Liver (tissue), 9 donors: Measurements from ENCODE around the gene IFNG-AS1. TPM values are rescaled to one million over a fixed set of nuclear protein-coding genes. Genes with fewer than 3 reads are reported as not detected.

ENCODE experiments used
- DNase-seq: peaks from one replicate; pipeline ENCODE4 v3.0.0-alpha.2; 2017; ENCODE audit warnings: low spot score
- H3K27ac ChIP-seq, 2 donors: one replicate each; pipeline ENCODE4 v1.7.0; 2013; ENCODE audit warnings: inconsistent platforms in 2 of 2, low read length in 2 of 2, control low read depth in 1 of 2, low read depth in 1 of 2, mild to moderate bottlenecking in 1 of 2
- H3K27me3 ChIP-seq, 4 donors: one replicate each; pipeline versions ENCODE4 v1.6.1 to v1.7.0; 2013; ENCODE audit warnings: low read length in 3 of 4, inconsistent platforms in 1 of 4, mild to moderate bottlenecking in 1 of 4, moderate library complexity in 1 of 4; ENCODE audit not compliant: control insufficient read depth in 4 of 4, insufficient read depth in 4 of 4
- H3K36me3 ChIP-seq, 4 donors: one replicate each; pipeline versions ENCODE4 v1.6.1 to v1.7.0; 2013; ENCODE audit warnings: low read length in 3 of 4, mild to moderate bottlenecking in 3 of 4, low read depth in 1 of 4, moderate library complexity in 1 of 4; ENCODE audit not compliant: control insufficient read depth in 4 of 4, insufficient read depth in 3 of 4
- H3K4me1 ChIP-seq, 4 donors: one replicate each; pipeline versions ENCODE4 v1.6.1 to v1.7.0; 2013; ENCODE audit warnings: low read length in 3 of 4, mild to moderate bottlenecking in 3 of 4, moderate library complexity in 1 of 4; ENCODE audit not compliant: control insufficient read depth in 4 of 4, insufficient read depth in 4 of 4
- H3K4me3 ChIP-seq, 3 donors: one replicate each; pipeline versions ENCODE4 v1.6.1 to v1.7.0; 2013; ENCODE audit warnings: low read length in 3 of 3, control low read depth in 1 of 3, low read depth in 1 of 3, mild to moderate bottlenecking in 1 of 3
- H3K9ac ChIP-seq, 2 donors: one replicate each; pipeline ENCODE4 v1.7.0; 2013; ENCODE audit warnings: low read length in 2 of 2, mild to moderate bottlenecking in 2 of 2, moderate library complexity in 2 of 2, control low read depth in 1 of 2, low read depth in 1 of 2
- H3K9me3 ChIP-seq, 4 donors: one replicate each; pipeline versions ENCODE4 v1.6.1 to v1.7.0; 2013; ENCODE audit warnings: low read length in 3 of 4; ENCODE audit not compliant: control insufficient read depth in 4 of 4
- ATF3 ChIP-seq: IDR thresholded peaks from 2 replicates; pipeline ENCODE4 v1.6.1; 2016; ENCODE audit warnings: antibody characterized with exemption
- CTCF ChIP-seq: fragments of 150-350 bp; IDR thresholded peaks from 2 replicates; pipeline ENCODE4 v1.5.1; 2017; ENCODE audit warnings: improper control_type of control experiment, low read depth, low read length; ENCODE audit not compliant: missing input control
- EGR1 ChIP-seq, 2 donors: IDR thresholded peaks; 2 replicates each; pipeline ENCODE4 v1.6.1; 2016 to 2018; ENCODE audit warnings: antibody characterized with exemption in 2 of 2, low read depth in 2 of 2
- FOXA1 ChIP-seq: IDR thresholded peaks from 2 replicates; pipeline ENCODE4 v1.6.1; 2016; ENCODE audit warnings: antibody characterized with exemption
- FOXA2 ChIP-seq: IDR thresholded peaks from 2 replicates; pipeline ENCODE4 v1.6.1; 2016; ENCODE audit warnings: antibody characterized with exemption
- GABPA ChIP-seq, 2 donors: IDR thresholded peaks in 1 of 2; conservative IDR thresholded peaks in 1 of 2; 2 replicates each; pipeline ENCODE4 v1.6.1; 2016; ENCODE audit warnings: antibody characterized with exemption in 2 of 2, mild to moderate bottlenecking in 1 of 2, moderate library complexity in 1 of 2
- HNF4A ChIP-seq, 2 donors: conservative IDR thresholded peaks; 2 replicates each; pipeline ENCODE4 v1.6.1; 2016; ENCODE audit warnings: antibody characterized with exemption in 2 of 2, mild to moderate bottlenecking in 2 of 2
- HNF4G ChIP-seq: IDR thresholded peaks from 2 replicates; pipeline ENCODE4 v1.6.1; 2016; ENCODE audit warnings: antibody characterized with exemption
- JUND ChIP-seq, 2 donors: IDR thresholded peaks; 2 replicates each; pipeline ENCODE4 v1.6.1; 2016; ENCODE audit warnings: antibody characterized with exemption in 2 of 2
- MAX ChIP-seq: IDR thresholded peaks from 2 replicates; pipeline ENCODE4 v1.6.1; 2016; ENCODE audit warnings: antibody characterized with exemption
- NR2F2 ChIP-seq: IDR thresholded peaks from 2 replicates; pipeline ENCODE4 v1.6.1; 2016; ENCODE audit warnings: antibody characterized with exemption
- RAD21 ChIP-seq, 2 donors: IDR thresholded peaks; 2 replicates each; pipeline ENCODE4 v1.6.1; 2016; ENCODE audit warnings: antibody characterized with exemption in 2 of 2, mild to moderate bottlenecking in 2 of 2
- REST ChIP-seq: IDR thresholded peaks from 2 replicates; pipeline ENCODE4 v1.6.1; 2016; ENCODE audit warnings: antibody characterized with exemption, mild to moderate bottlenecking
- RXRA ChIP-seq, 2 donors: IDR thresholded peaks; 2 replicates each; pipeline ENCODE4 v1.6.1; 2017 to 2018; ENCODE audit warnings: antibody characterized with exemption in 2 of 2, mild to moderate bottlenecking in 1 of 2
- SP1 ChIP-seq: IDR thresholded peaks from 2 replicates; pipeline ENCODE4 v1.6.1; 2018; ENCODE audit warnings: antibody characterized with exemption, mild to moderate bottlenecking
- TAF1 ChIP-seq: conservative IDR thresholded peaks from 2 replicates; pipeline ENCODE4 v1.6.1; 2016; ENCODE audit warnings: antibody characterized with exemption, mild to moderate bottlenecking
- YY1 ChIP-seq: IDR thresholded peaks from 2 replicates; pipeline ENCODE4 v1.6.1; 2016; ENCODE audit warnings: antibody characterized with exemption, mild to moderate bottlenecking
- ZBTB33 ChIP-seq: IDR thresholded peaks from 2 replicates; pipeline ENCODE4 v1.6.1; 2016; ENCODE audit warnings: antibody characterized with exemption
- WGBS: extraction: QIAGEN DNeasy Blood & Tissue Kit; methylation state at CpG from one replicate; pipeline ENCODE4 v1.1.7; 2013; 5-methylcytosine and 5-hydroxymethylcytosine counted together
- polyA plus RNA-seq, 2 donors: library from polyadenylated mRNA; stranded (reverse) in 1 of 2; unstranded in 1 of 2; fragments of 200-250 nt in 1 of 2; fragments of >200 nt in 1 of 2; fragmentation: Nextera tagmentation in 1 of 2; extraction: Ambion mirVana in 1 of 2; gene quantifications; one replicate each; pipeline versions ENCODE4 v1.2.1 to v1.2.3, GENCODE V29; 2013 to 2015
- total RNA-seq, 2 donors: library from RNA; depleted of rRNA; stranded (reverse); fragments of >200 nt; gene quantifications; one replicate each; pipeline ENCODE4 v1.2.3, GENCODE V29; 2014
- donor health status: healthy.
- donor health status: healthy.
- donor health status: healthy.
- donor health status: healthy.
- donor health status: healthy.

IFNG-AS1 gene
- total and polyA plus RNA-seq, 4 donors: 0.24 to 1.0 TPM; not detected in 2

- Histone ChIP-seq H3K27ac (no peak overlapping the region), H3K4me1 (no peaks in the 10 kb centered on the region), H3K9ac (no peak overlapping the region), H3K4me3 (no peak overlapping the region), H3K36me3 (no peaks in the 10 kb centered on the region), H3K27me3 (peaks cover 0 to 4% (median 0%) of the 10 kb centered on the region in 4 donors), H3K9me3 (no peaks in the 10 kb centered on the region)
- 88% methylated on average over 3 of the region's 3 CpGs for WGBS
- DNase-seq: no peak
- TF ChIP-seq RXRA (IDR thresholded peaks at IDR 0.05) (no peak), ZBTB33 (no peak), NR2F2 (no peak), HNF4A (conservative IDR thresholded peaks at IDR 0.05) (no peak), HNF4G (no peak), REST (no peak), EGR1 (IDR thresholded peaks at IDR 0.05; ENCODE audit: low read depth in 2 of 2) (no peak), SP1 (no peak), CTCF (no peak), YY1 (no peak), GABPA (IDR thresholded peaks at IDR 0.05 in 1 of 2, conservative IDR thresholded peaks at IDR 0.05 in 1 of 2) (no peak), TAF1 (no peak), MAX (no peak), JUND (IDR thresholded peaks at IDR 0.05) (no peak), RAD21 (IDR thresholded peaks at IDR 0.05) (no peak), FOXA2 (no peak), FOXA1 (no peak), ATF3 (no peak)
These were observed 41.9 kb downstream of the IFNG-AS1 start for GRCh38 chr12:68031174-68031573.
